ENCODE results near the gene KCNK17.

The KCNK17 gene

DNA sequence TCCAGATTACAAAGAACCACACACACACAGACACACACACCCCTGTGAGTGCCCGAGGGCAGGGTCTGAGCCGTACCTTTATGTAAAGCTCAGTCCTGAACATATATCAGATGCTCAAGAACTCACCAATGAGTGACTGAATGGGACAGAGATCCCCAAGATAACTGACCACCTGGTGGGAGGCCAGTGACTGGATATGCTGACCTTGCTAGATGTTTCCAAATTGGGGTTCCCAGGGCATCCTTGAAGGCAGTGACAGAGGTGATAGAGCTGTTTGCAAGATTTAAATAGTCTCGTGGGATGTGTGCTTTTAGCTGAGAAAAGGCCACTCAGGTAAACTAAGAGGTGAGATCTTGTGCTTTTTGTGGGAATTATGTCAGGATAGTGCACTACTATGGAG is 39.3 kb downstream of the KCNK17 start:
- no peak for DNase-seq (ENCODE audit: low spot score)
- TF ChIP-seq, protein P1, sequence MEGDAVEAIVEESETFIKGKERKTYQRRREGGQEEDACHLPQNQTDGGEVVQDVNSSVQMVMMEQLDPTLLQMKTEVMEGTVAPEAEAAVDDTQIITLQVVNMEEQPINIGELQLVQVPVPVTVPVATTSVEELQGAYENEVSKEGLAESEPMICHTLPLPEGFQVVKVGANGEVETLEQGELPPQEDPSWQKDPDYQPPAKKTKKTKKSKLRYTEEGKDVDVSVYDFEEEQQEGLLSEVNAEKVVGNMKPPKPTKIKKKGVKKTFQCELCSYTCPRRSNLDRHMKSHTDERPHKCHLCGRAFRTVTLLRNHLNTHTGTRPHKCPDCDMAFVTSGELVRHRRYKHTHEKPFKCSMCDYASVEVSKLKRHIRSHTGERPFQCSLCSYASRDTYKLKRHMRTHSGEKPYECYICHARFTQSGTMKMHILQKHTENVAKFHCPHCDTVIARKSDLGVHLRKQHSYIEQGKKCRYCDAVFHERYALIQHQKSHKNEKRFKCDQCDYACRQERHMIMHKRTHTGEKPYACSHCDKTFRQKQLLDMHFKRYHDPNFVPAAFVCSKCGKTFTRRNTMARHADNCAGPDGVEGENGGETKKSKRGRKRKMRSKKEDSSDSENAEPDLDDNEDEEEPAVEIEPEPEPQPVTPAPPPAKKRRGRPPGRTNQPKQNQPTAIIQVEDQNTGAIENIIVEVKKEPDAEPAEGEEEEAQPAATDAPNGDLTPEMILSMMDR (IDR thresholded peaks at IDR 0.05; ENCODE audit: extremely low read depth, missing control alignments), result no peak

DNA sequence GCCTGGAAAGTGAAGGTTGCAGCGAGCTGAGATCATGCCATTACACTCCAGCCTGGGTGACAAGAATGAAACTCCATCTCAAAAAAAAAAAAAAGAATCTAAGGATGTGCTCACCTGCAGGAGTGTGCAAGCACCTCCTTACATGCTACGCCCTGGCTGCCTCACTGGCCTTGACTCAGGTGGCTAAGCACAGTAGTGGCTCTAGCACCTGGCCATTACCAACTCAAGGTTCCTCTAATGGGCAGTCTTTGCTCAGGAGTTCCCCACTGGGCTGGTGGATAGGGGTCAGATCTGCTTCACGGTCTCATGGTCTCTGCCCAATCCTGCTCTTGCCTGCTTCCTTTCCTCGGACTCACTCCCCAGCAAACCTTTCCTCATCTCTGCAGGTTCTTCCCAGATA is 39.7 kb downstream of the KCNK17 start:
- TF ChIP-seq, protein P1 (IDR thresholded peaks at IDR 0.05; ENCODE audit: extremely low read depth, missing control alignments), result no peak
- no peak for DNase-seq (ENCODE audit: low spot score)

DNA sequence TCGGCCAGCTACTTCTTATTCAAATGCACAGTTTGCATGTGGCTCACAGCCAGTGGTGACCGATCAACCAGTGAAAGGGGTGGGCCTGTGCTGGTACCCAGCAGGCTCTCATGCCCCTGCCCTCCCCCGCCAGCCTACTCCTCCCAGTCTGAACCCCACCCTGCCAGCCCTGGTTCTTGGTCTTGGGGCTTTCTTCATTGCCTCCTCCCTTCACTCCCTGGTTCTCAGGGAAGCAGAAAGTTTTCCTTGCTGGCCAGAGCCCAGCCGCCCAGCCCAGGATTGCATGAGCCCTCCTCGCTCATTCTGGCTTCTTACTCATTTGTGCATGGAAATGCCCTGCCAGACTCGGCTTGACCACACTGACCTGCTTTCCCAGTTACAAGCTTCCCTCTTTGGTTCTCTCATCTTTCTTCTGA is 40.8 kb downstream of the KCNK17 start:
- TF ChIP-seq, protein P1 (IDR thresholded peaks at IDR 0.05; ENCODE audit: extremely low read depth, missing control alignments), result no peak

DNA sequence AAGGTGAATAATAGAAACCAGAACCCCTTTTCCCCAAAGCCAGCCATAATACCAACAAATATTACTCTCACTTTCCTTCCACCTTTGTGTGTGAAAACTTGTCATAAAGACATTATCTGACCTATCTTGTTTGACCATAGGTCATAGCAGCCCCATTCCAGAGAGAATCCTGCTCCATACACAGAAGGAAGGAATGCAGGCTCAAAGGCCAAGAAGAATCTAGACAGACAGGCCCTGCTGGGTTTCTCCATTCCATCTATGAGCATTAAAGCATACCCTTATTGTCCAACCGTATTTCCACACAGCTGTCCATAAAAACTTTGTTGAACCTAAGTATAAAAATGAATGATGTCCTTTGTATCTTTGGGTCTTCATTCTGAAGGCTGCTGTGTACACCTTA is 44.3 kb downstream of the KCNK17 start:
- TF ChIP-seq, protein P1 (IDR thresholded peaks at IDR 0.05; ENCODE audit: extremely low read depth, missing control alignments), result no peak
- no peak for DNase-seq (ENCODE audit: low spot score)

More for the DNA sequence above, 40.8 kb downstream of the KCNK17 start:
- DNase-seq (ENCODE audit: low spot score), result no peak

DNA sequence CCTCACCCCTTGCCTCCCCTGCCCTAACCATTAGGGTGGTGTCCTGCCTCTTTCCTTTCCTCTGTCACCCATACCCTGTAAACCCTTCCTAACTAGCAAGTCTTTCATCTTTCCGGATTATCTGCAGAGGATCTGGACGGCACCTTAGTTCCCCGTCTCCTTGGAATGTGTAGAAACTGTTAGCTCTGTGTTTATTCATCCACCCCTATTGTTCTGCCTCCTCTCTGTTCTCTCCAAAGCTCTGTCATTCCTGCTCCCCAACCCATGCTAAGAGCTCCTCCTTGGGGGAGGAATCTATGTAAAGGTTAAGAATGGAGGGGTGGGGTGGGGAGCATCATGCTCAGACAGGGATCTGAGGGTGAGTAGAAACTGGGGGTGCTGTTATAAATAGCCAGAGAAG is 45.5 kb downstream of the KCNK17 start:
- TF ChIP-seq, protein P1 (IDR thresholded peaks at IDR 0.05; ENCODE audit: extremely low read depth, missing control alignments), result no peak
- DNase-seq (ENCODE audit: low spot score), result no peak

DNA sequence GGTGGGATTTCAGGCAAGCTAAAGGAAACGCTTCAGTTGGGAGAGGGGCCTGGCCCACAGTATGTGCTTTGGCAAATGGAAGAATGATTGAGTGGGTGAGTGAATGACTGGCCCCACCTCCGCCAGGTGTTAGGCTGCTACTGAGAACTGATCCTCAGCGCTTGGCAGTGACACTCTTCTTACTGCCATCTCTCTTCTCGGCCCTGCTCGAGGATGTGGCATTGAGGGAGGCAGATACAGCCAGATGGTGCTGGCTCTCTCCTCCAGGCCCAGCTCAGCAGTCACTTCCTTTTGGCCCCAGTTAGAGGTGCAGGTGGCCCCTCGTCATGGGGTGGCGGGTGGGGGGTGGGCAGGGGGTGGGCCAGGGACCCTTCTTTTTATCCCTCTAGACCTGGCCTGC is 46.0 kb downstream of the KCNK17 start:
- TF ChIP-seq, protein P1 (IDR thresholded peaks at IDR 0.05; ENCODE audit: extremely low read depth, missing control alignments), result no peak
- no peak for DNase-seq (ENCODE audit: low spot score)

DNA sequence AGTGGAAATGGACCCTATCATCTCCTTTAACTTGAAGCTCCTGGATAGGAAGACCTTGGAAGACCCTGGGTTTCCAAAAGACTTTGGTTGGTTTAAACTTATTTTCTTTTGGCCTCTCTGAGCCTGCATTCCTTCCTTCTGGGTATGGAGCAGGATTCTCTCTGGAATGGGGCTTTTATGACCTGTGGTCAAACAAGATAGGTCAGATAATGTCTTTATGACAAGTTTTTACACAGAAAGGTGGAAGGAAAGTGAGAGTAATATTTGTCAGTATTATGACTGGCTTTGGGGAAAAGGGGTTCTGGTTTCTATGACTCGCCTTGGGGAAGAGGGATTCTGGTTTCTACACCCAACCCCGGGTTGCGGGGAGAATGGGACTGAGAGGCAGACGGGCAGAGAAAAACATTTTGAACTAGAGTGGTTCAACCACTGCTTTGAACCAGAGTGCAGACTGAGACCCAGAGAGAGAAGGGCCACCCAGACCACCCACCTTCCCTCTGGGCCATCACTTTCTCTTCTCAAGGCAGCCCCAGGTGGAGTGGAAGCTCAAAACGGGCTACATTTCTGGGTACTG is 47.4 kb downstream of the KCNK17 start:
- TF ChIP-seq, protein P1 (IDR thresholded peaks at IDR 0.05; ENCODE audit: extremely low read depth, missing control alignments), result no peak
- no peak for DNase-seq (ENCODE audit: low spot score)

Data from GM20000 (cell line).